ENCODE measurements around the gene DPPA5. TPM values are rescaled to one million over a fixed set of nuclear protein-coding genes. Genes with fewer than 3 reads are reported as not detected.

Gene DPPA5
- total and polyA plus RNA-seq, 9 of the 15 experiments (the other 6 are each of a cell fraction or from before 2014, with no cell fraction given), result not detected

- TF ChIP-seq TOE1 (IDR thresholded peaks at IDR 0.05; ENCODE audit: borderline replicate concordance) (peak; percentile 31; the same call in 1 of the 2 replicates), TOE1 (CRISPR knock-in tag; IDR thresholded peaks at IDR 0.05; ENCODE audit: borderline replicate concordance, low read depth) (no peak), KAT2B (IDR thresholded peaks at IDR 0.05; ENCODE audit: low read depth, low read length) (no peak), CBFA2T3 (IDR thresholded peaks at IDR 0.05) (no peak), DMBX1 (CRISPR knock-in tag; IDR thresholded peaks at IDR 0.05; ENCODE audit: borderline replicate concordance) (no peak), ZBTB9 (CRISPR knock-in tag; IDR thresholded peaks at IDR 0.05) (no peak), NCOR1 (IDR thresholded peaks at IDR 0.05) (no peak), GATAD2B (IDR thresholded peaks at IDR 0.05; ENCODE audit: borderline replicate concordance) (0 out of 2 replicates have a peak, but pooled peaks have one; percentile 2), ZFP1 (CRISPR knock-in tag; IDR thresholded peaks at IDR 0.05) (no peak), COPS2 (conservative IDR thresholded peaks at IDR 0.05) (no peak), CBX5 (IDR thresholded peaks at IDR 0.05; ENCODE audit: borderline replicate concordance, low read depth) (no peak), ZNF717 (CRISPR knock-in tag; IDR thresholded peaks at IDR 0.05) (no peak), CHAMP1 (IDR thresholded peaks at IDR 0.05) (peak; percentile 56; the same call in 1 of the 2 replicates), ZNF507 (tag; conservative IDR thresholded peaks at IDR 0.05) (no peak), EP400 (IDR thresholded peaks at IDR 0.05) (peak; percentile 74), ELK3 (CRISPR knock-in tag; IDR thresholded peaks at IDR 0.05) (no peak), ATF6 (CRISPR knock-in tag; IDR thresholded peaks at IDR 0.05) (no peak), ZNF398 (CRISPR knock-in tag; IDR thresholded peaks at IDR 0.05) (no peak), TCF3 (CRISPR knock-in tag; IDR thresholded peaks at IDR 0.05) (0 out of 2 replicates have a peak, but pooled peaks have one; percentile 7), ZKSCAN8 (CRISPR knock-in tag; IDR thresholded peaks at IDR 0.05) (no peak), TRIM24 (IDR thresholded peaks at IDR 0.05) (0 out of 4 replicates have a peak, but pooled peaks of 1 of the 2 experiments have one; percentile 5)
Observed at GRCh38 chr6:73309785-73310502, 44.1 kb downstream of the DPPA5 start (continued).

Measured in K562 (cell line).